Thyroid gland (tissue), 4 donors: ENCODE measurements around the gene CPLX1. TPM values are rescaled to one million over a fixed set of nuclear protein-coding genes. Genes with fewer than 3 reads are reported as not detected.
"Not testable (repeated sequence)": the region's sequence is repeated elsewhere in the genome, so short reads cannot be mapped to it uniquely, and the experiment has no call there.

ENCODE experiments used
- DNase-seq, 2 donors: peaks; one replicate each; pipeline ENCODE4 v3.0.0-alpha.2; 2019
- H3K27ac ChIP-seq, 3 donors: fragments of 200-600 bp; sonication (generic); 1 replicate in 2 of 3; 2 replicates in 1 of 3; pipeline ENCODE4 v1.5.1; 2016 to 2019; ENCODE audit warnings: mild to moderate bottlenecking in 1 of 3, moderate library complexity in 1 of 3
- H3K27me3 ChIP-seq: fragments of 200-600 bp; sonication (generic); one replicate; pipeline ENCODE4 v1.5.1; 2019
- H3K36me3 ChIP-seq, 2 donors: fragments of 200-600 bp; sonication (generic); one replicate each; pipeline ENCODE4 v1.5.1; 2016 to 2019
- H3K4me1 ChIP-seq, 2 donors: fragments of 200-600 bp; sonication (generic); one replicate each; pipeline ENCODE4 v1.5.1; 2017 to 2019
- H3K4me3 ChIP-seq, 3 donors: fragments of 200-600 bp; sonication (generic); replicated peaks in 1 of 3; 1 replicate in 2 of 3; 2 replicates in 1 of 3; pipeline ENCODE4 v1.5.1; 2016; ENCODE audit warnings: mild to moderate bottlenecking in 1 of 3
- H3K9me3 ChIP-seq: fragments of 200-600 bp; sonication (generic); one replicate; pipeline ENCODE4 v1.5.1; 2017
- POLR2A ChIP-seq, 2 donors: fragments of 450-650 bp; IDR thresholded peaks; one replicate each; pipeline ENCODE4 v1.6.1; 2017; ENCODE audit warnings: antibody characterized with exemption in 2 of 2, mild to moderate bottlenecking in 2 of 2, moderate library complexity in 1 of 2
- WGBS, 2 donors: methylation state at CpG; one replicate each; pipeline ENCODE4 v1.1.5; 2017; 5-methylcytosine and 5-hydroxymethylcytosine counted together
- intact Hi-C: fragments of 100-400 bp; cut with DNase I; formaldehyde crosslinking; loops from one replicate; pipeline ENCODE4 v1.15.1; 2023
- total RNA-seq, 4 donors: library from RNA; depleted of rRNA; stranded (reverse); fragments of >200 nt; gene quantifications; one replicate each; pipeline ENCODE4 v1.2.3, GENCODE V29; 2016
- TF ChIP-seq, protein P1 (sequence below), 6 experiments: fragments of 200-600 bp in 3 of 6; fragments of 450-650 bp in 3 of 6; sonication (generic) in 3 of 6; IDR thresholded peaks; one replicate each; pipeline ENCODE4 v1.5.1; 2016 to 2019; ENCODE audit warnings: antibody characterized with exemption in 6 of 6, mild to moderate bottlenecking in 2 of 6, inconsistent platforms in 1 of 6, moderate library complexity in 1 of 6

The CPLX1 gene
- total RNA-seq, 4 donors from 2014 or later = 0.75 to 3.2 (median 1.4) TPM; not detected in 1

DNA sequence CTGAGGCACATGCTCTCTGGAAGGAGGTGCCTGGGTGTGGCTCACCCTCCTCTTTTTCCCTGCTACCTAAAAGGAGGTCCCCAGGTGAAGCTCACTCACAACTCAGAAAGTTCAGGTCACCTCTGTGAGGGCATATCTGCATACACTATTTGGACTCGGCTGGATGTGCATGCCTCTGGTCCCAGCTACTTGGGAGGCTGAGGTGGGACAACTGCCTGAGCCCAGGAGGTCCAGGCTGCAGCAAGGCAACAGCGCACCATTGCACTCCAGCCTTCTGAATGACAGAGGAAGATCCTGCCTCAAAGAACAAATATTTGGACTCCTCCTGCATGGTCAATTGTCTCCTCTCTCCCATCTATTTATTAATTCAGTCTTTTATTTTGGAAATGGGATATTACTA, 46.4 kb downstream of the CPLX1 start:
- H3K27ac ChIP-seq = no peak overlapping the region
- 100% methylated on average over 2 of the region's 2 CpGs for WGBS, 2 donors
- no peaks in the 10 kb centered on the region for H3K9me3 ChIP-seq
- no peak overlapping the region for H3K4me3 ChIP-seq
- H3K4me1 ChIP-seq = peaks cover 15 to 48% of the 10 kb centered on the region in 2 donors
- peaks cover 32 to 36% of the 10 kb centered on the region in 2 donors for H3K36me3 ChIP-seq
- H3K27me3 ChIP-seq = no peaks in the 10 kb centered on the region
- intact Hi-C loops = no loop called here
- no peak for DNase-seq
- TF ChIP-seq, protein P1, sequence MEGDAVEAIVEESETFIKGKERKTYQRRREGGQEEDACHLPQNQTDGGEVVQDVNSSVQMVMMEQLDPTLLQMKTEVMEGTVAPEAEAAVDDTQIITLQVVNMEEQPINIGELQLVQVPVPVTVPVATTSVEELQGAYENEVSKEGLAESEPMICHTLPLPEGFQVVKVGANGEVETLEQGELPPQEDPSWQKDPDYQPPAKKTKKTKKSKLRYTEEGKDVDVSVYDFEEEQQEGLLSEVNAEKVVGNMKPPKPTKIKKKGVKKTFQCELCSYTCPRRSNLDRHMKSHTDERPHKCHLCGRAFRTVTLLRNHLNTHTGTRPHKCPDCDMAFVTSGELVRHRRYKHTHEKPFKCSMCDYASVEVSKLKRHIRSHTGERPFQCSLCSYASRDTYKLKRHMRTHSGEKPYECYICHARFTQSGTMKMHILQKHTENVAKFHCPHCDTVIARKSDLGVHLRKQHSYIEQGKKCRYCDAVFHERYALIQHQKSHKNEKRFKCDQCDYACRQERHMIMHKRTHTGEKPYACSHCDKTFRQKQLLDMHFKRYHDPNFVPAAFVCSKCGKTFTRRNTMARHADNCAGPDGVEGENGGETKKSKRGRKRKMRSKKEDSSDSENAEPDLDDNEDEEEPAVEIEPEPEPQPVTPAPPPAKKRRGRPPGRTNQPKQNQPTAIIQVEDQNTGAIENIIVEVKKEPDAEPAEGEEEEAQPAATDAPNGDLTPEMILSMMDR (IDR thresholded peaks at IDR 0.05) = no peak
- no peak for TF ChIP-seq POLR2A (IDR thresholded peaks at IDR 0.05)

DNA sequence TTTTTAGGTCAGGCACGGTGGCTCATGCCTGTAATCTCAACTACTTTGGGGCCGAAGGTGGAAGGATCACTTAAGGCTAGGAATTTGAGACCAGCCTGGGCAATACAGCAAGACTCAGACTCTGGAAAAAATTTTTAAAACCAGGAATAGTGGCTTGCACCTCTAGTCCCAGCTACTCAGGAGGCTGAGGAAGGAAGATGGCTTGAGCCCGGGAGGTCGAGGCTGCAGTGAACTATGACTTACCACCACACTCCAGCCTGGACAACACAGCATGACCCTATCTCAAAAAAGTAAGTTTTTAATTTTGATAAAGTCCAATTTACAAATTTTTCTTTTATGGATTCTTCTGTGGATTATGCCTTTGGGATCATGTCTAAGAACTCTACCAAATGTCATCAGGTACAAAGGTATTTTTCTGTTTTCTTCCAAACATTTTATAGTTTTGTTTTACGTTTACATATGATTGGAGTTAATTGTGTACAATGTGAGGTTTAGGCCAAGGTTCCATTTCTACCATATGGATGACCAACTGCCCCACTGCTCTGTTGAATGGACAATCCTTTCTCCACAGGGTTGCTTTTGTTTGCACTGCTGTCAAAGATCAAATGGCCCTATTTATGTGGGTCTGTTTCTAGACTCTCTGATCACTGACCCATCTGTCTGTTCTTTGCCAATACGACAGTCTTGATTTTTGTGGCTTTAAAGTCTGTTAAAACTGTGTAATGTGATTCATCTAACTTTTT, 48.2 kb downstream of the CPLX1 start:
- Histone ChIP-seq H3K36me3 (peaks cover 38 to 40% of the 10 kb centered on the region in 2 donors), H3K4me3 (no peak overlapping the region), H3K27me3 (no peaks in the 10 kb centered on the region), H3K4me1 (peaks cover 15 to 54% of the 10 kb centered on the region in 2 donors), H3K9me3 (no peaks in the 10 kb centered on the region), H3K27ac (no peak overlapping the region)
- no peak for DNase-seq
- WGBS, 2 donors = 87% methylated on average over 6 of the region's 6 CpGs
- TF ChIP-seq, protein P1 (IDR thresholded peaks at IDR 0.05) = no peak
- TF ChIP-seq POLR2A (IDR thresholded peaks at IDR 0.05) = no peak
- intact Hi-C loops = no loop called here

DNA sequence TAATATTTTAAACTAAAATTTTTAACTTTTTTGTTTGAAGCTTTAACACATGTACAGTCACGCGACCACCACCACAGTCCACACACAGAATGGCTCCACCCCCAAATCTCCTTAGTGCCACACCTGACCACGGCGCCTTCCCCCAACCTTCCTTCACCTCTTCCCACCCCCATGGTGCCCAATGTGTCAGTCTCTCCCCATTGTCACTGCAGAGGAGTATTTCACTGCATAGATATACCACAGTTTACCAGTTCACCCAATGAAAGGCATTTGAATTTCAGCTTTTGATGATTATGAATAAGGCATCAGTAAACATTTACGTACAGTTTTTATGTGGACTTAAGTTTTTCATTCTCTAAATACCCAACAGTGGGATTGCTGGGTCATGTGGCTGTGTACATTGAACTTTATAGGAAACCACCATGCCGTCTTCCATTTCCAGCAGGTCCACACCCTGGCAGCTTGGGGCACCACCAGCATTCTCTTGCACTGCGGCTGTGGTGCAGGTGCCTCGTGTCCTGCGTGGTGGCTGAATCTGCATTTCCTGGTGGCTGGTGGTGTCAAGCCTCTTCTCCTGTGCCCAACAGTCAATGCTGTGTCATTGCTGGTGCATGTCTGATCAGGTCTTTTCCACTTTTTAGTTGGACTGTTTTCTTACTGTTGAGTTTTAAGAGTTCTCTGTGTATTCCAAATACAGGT, 49.0 kb downstream of the CPLX1 start:
- H3K4me1 ChIP-seq = peaks cover 15 to 53% of the 10 kb centered on the region in 2 donors
- H3K36me3 ChIP-seq = peaks cover 38 to 41% of the 10 kb centered on the region in 2 donors
- no peak overlapping the region for H3K27ac ChIP-seq
- TF ChIP-seq POLR2A (IDR thresholded peaks at IDR 0.05) = no peak
- TF ChIP-seq, protein P1 (IDR thresholded peaks at IDR 0.05) = no peak
- 97% methylated on average over 9 of the region's 9 CpGs for WGBS, 2 donors
- H3K9me3 ChIP-seq = no peaks in the 10 kb centered on the region
- no peak for DNase-seq
- H3K27me3 ChIP-seq = no peaks in the 10 kb centered on the region
- no peak overlapping the region for H3K4me3 ChIP-seq
- intact Hi-C loops = no loop called here

DNA sequence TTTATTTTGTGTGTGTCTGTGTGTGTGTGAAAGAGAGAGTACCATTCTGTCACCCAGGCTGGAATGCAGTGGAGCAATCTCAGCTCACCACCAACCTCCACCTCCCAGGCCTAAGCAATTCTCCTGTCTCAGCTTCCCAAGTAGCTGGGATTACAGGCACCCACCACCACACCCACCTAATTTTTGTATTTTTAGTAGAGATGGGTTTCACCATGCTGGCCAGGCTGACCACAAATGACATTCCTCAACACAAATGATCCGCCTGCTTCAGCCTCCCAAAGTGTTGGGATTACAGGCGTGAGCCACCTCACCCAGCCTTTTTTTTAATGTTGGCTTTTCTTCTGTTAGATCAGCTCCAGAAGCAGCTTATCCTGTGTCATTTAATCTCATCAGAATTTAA, 50.4 kb downstream of the CPLX1 start:
- H3K27ac ChIP-seq, H3K9me3 ChIP-seq, intact Hi-C loops, H3K4me3 ChIP-seq, DNase-seq, H3K27me3 ChIP-seq: not testable (repeated sequence)
- WGBS, 2 donors = 93 to 94% methylated on average over 2 of the region's 2 CpGs
- Histone ChIP-seq H3K4me1 (peaks cover 19 to 51% of the 10 kb centered on the region in 2 donors), H3K36me3 (peaks cover 40 to 43% of the 10 kb centered on the region in 2 donors)

DNA sequence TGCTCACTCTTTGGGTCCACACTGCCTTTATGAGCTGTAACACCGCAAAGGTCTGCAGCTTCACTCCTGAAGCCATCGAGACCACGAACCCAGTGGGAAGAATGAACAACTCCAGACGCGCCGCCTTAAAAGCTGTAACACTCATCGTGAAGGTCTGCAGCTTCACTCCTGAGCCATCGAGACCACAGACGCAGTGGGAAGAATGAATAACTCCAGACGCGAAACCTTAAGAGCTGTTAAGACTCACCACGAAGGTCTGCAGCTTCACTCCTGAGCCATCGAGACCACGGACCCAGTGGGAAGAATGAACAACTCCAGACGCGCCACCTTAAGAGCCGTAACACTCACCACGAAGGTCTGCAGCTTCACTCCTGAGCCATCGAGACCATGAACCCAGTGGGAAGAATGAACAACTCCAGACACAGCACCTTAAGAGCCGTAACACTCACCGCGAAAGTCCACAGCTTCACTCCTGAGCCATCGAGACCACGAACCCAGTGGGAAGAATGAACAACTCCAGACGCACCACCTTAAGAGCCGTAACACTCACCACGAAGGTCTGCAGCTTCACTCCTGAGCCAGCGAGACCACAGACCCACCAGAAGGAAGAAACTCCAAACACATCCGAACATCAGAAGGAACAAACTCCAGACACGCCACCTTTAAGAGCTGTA, 51.4 kb downstream of the CPLX1 start:
- DNase-seq, H3K27ac ChIP-seq, intact Hi-C loops, H3K27me3 ChIP-seq, H3K4me3 ChIP-seq, H3K9me3 ChIP-seq: not testable (repeated sequence)
- H3K4me1 ChIP-seq = peaks cover 10 to 41% of the 10 kb centered on the region in 2 donors
- 91 to 93% methylated on average over 28 to 30 of the region's 30 CpGs for WGBS, 2 donors
- H3K36me3 ChIP-seq = peaks cover 44 to 53% of the 10 kb centered on the region in 2 donors
